WI38 (cell line): Measurements from ENCODE around the gene ARID1B.

Experiments
- H3K4me3 ChIP-seq: 2 replicates; pipeline ENCODE4 v1.5.1; 2011; ENCODE audit warnings: low read depth, mild to moderate bottlenecking, control low read depth, low read length
- TF ChIP-seq, protein P1 (sequence below): IDR thresholded peaks from 2 replicates; pipeline ENCODE4 v1.5.1; 2012; ENCODE audit warnings: low read depth, mild to moderate bottlenecking, control low read depth, low read length

ARID1B gene

DNA sequence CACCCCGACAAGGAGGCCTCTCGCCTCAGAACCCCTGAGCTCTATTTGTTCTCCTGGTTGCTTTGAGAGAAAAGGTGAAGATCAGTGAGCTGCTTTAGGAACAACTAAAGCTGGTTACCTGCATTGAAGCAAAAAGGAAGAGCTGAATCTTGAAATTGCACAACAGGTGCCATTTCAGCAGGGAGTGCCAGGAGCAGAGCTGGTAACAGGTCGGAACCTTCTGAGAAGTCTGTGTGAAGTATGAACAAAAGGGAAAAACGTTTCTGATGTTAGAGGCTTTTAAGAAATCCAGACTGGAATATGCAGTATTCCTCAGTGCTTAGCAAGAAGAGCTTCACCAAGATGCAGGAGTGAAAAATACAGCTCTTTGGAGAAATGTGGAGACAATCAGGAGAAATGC is 382.2 kb downstream of the ARID1B start:
- H3K4me3 ChIP-seq, result no peak overlapping the region
- TF ChIP-seq, protein P1, sequence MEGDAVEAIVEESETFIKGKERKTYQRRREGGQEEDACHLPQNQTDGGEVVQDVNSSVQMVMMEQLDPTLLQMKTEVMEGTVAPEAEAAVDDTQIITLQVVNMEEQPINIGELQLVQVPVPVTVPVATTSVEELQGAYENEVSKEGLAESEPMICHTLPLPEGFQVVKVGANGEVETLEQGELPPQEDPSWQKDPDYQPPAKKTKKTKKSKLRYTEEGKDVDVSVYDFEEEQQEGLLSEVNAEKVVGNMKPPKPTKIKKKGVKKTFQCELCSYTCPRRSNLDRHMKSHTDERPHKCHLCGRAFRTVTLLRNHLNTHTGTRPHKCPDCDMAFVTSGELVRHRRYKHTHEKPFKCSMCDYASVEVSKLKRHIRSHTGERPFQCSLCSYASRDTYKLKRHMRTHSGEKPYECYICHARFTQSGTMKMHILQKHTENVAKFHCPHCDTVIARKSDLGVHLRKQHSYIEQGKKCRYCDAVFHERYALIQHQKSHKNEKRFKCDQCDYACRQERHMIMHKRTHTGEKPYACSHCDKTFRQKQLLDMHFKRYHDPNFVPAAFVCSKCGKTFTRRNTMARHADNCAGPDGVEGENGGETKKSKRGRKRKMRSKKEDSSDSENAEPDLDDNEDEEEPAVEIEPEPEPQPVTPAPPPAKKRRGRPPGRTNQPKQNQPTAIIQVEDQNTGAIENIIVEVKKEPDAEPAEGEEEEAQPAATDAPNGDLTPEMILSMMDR, result no peak

DNA sequence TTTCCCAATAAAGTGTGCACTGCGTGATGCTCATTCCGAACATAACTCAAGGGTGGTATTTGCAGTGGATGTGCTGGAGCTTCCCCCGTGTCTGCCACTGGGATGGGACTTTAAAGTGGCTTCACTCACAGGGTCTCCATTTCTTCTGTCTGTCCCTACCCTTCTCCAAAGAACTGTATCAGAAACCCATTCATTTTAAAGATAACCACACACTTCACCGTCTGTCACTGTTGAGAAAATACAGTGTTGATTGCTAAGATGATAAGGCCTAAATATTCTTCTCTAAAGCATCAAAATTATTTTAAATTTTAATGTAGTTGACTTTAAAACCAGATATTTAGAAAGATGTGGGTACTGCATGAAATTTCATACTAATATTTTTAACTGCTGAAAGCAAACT is 384.7 kb downstream of the ARID1B start:
- TF ChIP-seq, protein P1, result no peak
- H3K4me3 ChIP-seq, result no peak overlapping the region

DNA sequence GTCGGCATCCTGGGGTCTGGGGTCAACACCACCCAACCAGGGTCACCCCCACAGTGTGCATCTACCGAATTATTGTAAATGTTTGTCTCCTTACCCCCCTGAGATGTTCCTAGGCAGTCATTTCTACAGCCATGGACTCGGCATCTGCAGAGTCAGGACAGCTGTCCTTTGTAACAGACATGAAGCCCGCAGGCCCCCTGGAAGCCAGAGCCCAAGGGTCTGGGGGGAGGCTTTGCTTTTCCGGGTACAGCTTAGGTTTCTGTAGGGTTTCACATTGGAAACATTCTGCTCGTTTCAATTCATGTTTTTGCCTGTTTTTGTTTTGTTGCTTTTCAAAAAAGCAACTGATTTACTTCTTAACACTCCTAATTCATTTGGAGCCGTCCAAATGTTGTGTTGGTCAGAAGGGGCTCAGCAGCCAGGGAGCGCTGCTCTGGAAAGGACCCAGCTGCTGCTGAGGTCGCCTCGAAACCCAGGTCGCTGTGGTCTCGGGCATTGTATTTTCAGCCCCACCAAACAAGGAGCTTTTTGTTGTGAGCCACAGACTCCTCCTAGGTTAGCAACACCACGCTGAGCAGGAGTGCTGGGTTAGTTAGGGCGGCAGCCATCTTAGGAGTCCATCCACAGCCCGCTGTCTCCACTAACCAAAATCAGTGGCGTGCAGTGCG is 385.7 kb downstream of the ARID1B start:
- TF ChIP-seq, protein P1, result no peak
- H3K4me3 ChIP-seq, result no peak overlapping the region

DNA sequence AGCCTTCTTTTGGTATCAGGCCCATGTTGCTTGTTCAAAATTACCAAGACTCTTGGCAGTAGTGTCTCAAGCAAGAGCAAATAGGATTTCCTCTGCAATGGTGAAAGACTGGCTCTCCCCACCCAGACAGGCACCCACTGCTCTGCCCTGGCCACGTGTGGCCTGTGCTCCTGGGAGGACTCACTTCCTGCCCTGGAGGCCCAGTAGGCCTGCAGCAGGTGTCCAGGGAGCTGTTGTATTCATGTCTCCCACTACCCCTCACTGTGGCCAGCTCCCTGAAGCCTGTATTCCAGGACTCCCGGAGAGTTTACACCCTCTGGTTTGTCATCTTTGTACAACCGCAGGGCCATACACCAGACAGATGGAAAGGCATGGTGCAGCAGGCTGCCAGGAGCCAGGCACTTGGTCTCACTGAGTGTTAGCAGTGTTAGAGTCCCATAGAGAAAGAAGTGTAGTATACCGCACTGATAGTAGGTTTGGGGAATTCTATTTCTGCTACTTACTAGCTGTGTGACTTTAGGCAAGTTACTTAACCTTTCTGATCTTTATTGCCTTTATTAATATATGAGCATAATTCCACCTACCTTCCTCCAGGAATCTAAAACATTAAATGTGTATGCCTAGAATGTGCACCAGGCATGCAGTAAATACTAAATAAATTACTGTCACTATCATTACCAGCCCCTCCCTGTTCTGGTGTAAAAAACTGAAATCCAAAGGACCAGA is 386.4 kb downstream of the ARID1B start:
- no peak overlapping the region for H3K4me3 ChIP-seq
- TF ChIP-seq, protein P1, result no peak

DNA sequence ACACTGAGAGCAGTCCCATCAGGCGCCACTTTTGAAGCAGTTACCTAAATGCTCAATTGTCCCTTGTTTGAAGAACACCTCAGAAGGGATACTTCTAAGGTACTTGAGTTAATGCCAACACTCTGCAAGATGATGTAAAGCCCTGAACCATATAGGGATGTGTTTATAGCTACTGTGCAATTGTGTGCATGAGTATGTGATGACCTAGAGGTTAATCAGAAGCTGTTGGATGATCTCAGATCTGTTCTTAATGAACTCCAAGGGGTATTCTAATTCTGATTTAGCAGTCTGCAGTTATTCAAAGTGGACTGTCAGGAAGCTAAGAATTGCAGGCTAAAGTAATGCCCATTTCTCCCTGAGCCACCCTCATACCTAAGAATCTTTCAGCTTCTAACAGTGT is 387.8 kb downstream of the ARID1B start:
- TF ChIP-seq, protein P1, result no peak
- H3K4me3 ChIP-seq, result no peak overlapping the region

DNA sequence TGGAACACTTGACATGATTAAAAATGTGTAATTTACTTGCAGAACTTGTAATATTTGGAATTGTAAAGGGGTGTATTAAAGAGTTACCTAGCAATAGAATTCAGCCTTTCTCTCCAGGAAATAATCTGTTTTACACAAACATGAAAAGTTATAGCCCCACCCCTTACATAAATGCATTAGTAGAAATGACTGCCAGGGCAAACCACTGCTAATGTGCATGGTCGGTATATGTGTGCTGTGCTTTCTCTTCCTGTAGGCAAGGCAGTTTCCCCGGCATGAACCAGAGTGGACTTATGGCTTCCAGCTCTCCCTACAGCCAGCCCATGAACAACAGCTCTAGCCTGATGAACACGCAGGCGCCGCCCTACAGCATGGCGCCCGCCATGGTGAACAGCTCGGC is 389.6 kb downstream of the ARID1B start:
- TF ChIP-seq, protein P1, result no peak
- no peak overlapping the region for H3K4me3 ChIP-seq

DNA sequence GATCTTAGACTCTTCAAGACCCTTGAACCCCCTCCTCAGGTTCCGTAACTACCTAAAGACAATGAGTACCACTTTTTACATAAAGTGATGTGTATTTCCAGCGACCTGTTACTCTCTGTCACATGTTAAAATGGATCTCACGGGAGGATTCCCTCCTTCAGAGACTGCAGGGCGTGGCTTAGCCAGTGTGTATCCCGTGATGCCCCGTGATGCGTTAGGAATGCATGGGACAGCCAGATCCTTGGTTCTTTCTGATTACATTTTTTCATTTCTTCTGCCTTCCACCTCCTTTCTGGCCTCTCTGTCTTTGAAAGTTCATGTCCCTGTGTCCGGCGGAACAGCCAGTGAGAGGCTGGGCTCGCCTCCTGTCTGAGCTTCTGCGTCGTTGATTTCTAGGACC is 390.7 kb downstream of the ARID1B start:
- H3K4me3 ChIP-seq, result no peak overlapping the region
- TF ChIP-seq, protein P1, result no peak
